HG03159 (cell line): ENCODE results near the gene B4GALT1.

Experiments used
- ATAC-seq: cut with Tn5 transposase; IDR thresholded peaks from one replicate; pipeline ENCODE4 v1.9.1; 2021; ENCODE audit warnings: mild to moderate bottlenecking, moderate library complexity; ENCODE audit not compliant: unreplicated experiment

Gene B4GALT1

GRCh38 chr9:33167084-33167971 lies at the start of gene B4GALT1:
Gene B4GALT1, minus strand, starts transcription at chr9:33167336. Its CDS starts 167 bp downstream, at chr9:33167169.
- peak; percentile 49 for ATAC-seq

- ATAC-seq = no peak
Observed at GRCh38 chr9:33211695-33212393, 44.7 kb upstream of the B4GALT1 start.

- no peak for ATAC-seq
Observed at GRCh38 chr9:33210006-33210715, 43.0 kb upstream of the B4GALT1 start.

- ATAC-seq = no peak
Observed at GRCh38 chr9:33209394-33209793, 42.3 kb upstream of the B4GALT1 start.

DNA sequence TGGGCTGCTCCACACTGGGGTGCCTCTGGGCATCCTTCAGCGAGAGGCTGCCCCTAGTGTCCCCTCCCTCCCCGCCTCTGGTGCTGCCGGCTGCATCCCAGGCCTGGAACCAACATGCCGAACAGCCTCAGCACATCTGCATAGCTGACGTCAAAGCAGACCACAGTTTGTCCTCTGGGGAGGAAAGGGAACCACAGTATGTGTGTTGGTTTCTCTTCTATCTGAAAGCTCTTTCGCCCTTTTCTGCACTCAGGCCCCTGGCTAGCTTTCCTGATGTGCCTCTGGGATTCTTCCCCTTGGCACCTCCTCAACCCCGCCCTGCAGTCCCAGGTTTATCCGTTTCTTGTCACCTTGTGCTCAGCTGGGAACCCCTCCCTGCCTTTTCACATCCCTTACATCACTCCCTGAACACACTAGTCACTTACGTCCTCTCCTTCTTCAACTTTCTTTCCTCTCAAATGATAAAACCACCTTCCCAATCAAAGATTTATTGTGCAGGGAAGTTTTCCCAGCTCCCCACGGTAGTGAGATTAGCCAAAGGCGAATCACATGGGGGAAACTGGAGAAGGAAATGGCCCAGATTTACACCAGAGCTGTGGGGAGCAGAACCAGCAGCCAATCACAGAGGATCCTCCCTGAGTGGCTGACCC lies 35.5 kb upstream of the B4GALT1 start:
- peak; percentile 99 for ATAC-seq

DNA sequence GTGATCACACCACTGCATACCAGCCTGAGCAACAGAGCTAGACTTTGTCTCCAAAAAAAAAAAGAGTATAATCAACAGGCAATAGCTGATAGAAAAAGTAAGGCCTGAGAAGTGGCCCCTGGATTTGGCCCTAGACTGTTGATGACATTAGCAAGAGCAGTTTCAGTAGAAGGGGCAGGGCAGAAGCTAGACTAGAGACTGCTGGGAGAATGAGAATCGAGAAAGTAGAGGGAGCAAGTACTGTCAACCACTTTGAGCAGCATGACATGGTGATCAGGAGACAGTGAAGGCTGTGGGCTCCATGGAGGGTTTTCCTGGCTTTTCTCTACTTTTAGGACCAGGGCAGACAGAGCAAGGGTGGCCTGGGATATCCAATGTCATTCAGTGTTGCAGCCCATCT lies 34.9 kb upstream of the B4GALT1 start:
- ATAC-seq = peak; percentile 41

DNA sequence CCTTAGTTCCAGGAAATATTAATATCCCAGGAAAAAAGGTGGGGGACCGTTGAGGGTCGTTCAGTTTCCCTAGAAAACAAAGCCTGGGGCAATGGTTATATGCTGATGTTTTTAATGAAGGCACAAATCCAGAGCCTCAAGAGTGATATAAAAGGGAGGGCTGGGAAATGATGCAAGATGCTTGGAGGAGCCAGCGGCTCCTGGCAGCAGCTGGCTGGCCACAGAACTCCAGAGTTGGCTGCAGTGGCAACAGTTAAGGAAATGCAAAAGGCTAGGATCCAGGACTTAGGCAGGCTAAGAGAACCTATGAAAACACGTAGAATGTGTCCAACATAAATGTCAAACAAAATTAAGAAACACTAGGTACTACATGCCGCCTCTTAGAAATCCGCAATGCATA lies 31.0 kb upstream of the B4GALT1 start:
- no peak for ATAC-seq

DNA sequence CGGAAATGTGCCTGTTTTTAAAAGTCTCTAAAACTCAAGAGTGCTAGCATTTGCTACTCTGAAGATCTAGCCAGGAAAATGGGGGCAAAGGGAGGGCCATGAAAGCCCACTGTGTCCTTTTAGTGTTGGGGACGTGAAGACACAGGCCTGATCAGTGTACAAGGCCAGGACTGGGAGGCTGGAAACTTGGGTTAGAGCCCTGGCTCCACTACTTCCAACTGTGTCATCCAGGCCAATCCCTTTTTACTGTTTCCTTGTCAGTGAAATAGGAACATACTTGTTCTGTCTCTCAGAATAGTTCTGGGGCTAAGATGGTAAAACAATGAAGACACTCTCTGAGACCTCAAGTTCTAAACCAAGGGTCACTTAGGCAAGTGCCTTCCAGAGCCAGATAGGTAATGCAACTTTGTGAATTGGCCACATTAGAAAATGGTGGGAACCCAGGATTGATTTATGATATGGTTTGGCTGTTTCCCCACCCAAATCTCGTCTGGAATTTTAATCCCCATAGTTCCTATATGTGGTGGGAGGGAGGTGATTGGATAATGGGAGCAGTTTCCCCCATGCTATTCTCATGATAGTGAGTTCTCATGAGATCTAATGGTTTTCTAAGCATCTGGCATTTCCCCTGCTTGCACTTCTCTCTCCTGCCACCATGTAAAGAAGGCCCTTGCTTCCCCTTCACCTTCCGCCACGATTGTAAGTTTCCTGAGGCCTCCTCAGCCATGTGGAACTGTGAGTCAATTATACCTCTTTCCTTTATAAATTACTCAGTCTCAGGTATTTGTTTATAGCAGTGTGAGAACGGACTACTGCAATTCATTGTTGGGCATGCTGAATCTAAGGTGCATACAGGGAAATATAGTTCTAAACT lies 30.4 kb upstream of the B4GALT1 start:
- no peak for ATAC-seq

GRCh38 chr9:33196736-33197135 lies 29.6 kb upstream of the B4GALT1 start:
- no peak for ATAC-seq

DNA sequence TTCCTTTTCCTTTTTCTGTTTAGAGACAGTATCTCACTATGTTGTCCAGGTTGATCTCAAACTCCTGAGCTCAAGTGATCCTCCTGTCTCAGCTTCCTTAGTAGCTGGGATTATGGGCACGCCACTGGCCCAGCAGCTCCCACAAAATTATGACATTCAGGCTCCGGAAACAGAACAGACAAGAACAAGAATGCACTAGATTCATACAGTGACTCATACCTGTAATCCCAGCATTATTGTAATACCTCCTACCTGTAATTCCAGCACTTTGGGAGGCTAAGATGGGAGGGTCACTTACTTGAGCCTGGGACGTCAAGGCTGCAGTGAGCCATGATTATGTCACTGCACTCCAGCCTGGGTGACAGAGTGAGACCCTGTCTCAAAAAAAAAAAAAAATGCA lies 26.7 kb upstream of the B4GALT1 start:
- no peak for ATAC-seq

DNA sequence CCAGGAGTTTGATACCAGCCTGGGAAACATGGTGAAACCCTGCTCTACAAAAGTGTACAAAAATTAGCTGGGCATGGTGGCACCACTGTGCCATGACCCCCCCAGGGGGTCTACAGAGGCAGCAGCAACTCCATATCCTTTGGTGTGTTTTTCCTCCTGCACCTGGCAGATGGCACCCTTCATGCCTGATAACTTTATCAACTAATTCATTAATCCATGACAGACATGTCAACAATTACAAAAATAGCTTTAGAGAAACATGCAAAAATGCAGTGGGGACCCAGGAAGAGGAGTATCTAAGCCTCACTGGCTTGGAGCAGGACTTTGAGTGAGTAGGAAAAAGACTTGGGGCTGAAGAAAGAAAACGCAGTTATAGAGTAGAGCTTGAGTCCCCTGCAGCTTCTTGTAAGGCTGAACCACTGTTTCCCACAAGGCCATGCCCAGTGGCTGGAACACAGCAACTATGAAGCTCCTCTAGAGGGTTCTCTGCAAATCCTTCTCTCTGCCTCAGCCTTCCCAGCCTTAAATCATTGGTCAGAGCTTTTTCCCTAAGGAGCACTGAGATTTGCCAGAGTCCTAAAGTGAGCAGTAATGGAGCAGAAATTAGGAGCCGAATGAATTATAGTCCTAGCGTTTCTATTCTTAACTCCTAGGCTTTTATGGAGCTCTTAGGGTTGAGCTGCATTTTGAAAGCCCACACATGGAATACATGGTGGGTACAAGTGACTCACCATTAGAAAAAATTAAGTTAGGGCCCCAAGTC lies 25.5 kb upstream of the B4GALT1 start:
- no peak for ATAC-seq

- ATAC-seq = no peak
Observed at GRCh38 chr9:33190021-33190705, 23.0 kb upstream of the B4GALT1 start.

DNA sequence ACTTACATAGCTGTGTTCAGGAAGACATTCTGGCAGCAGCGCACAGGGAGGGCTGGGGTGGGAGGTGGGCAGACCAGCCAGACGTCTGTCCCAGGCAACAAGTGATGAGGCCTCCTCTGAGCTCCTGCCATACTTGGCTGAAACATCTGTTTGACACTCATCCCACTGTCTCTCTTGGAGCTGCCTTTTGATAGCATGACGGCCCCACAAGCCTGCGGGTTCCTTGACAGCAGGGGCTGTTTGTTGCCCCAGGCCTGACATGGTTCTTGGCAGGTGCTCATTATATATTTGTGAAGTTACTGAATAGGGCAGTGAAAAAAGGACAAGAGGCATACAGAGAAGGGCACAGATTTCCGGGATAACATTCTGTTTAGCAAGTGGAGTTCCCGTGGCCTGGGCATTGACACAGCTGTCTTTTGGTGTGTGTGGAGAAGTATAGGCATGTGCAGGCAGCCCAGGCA lies 22.2 kb upstream of the B4GALT1 start:
- no peak for ATAC-seq

- ATAC-seq = no peak
Observed at GRCh38 chr9:33188711-33189110, 21.6 kb upstream of the B4GALT1 start.

GRCh38 chr9:33187519-33188218 lies 20.5 kb upstream of the B4GALT1 start:
- ATAC-seq = no peak

DNA sequence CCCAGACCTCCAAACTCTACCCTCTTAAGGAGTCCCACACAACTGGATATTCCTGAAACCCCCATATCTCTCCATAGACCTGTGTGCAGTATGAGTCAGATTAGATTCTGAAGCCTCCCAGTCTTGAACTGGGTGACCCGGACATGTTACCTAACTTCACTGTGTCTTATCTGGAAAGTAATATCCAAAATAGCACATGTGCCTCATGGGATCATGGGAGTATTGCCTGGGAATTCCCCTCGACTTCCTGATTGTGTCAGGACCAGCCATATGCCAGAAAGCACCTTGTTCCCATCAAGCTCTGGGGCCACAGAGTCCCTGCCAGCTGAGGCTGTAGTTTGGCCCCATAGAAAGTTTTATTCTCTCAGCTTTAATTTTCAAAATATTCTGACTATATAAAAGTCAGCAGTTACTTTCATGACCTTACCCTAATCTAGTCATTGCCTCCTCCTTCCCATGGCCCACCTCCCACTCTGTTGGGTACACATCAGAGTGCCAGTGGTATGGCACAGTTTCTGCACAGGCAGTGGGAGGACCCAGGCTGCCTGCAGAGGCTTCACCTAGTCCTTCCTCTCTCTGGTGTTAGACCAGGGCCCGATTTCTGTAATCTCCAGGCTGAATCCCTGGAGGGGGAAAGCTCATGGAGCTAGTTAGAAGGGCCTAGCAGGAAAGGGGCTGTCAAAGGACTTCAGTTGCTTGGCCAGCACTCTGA lies 19.5 kb upstream of the B4GALT1 start:
- no peak for ATAC-seq

- no peak for ATAC-seq
Observed at GRCh38 chr9:33185858-33186257, 18.7 kb upstream of the B4GALT1 start.
